Tibial nerve (tissue), 3 donors: Measurements from ENCODE around the gene WFDC12.

Source experiments
- CTCF ChIP-seq, 5 experiments: fragments of 200-600 bp in 3 of 5; fragments of 450-650 bp in 2 of 5; sonication (generic) in 3 of 5; IDR thresholded peaks; one replicate each; pipeline ENCODE4 v1.5.1; 2016 to 2019; ENCODE audit warnings: antibody characterized with exemption in 5 of 5, mild to moderate bottlenecking in 3 of 5, moderate library complexity in 2 of 5
- POLR2A ChIP-seq, 2 donors: fragments of 450-650 bp; IDR thresholded peaks; one replicate each; pipeline ENCODE4 v1.6.1; 2017; ENCODE audit warnings: antibody characterized with exemption in 2 of 2, mild to moderate bottlenecking in 2 of 2, moderate library complexity in 2 of 2

GRCh38 chr20:45085289-45085688, 39.0 kb downstream of the WFDC12 start:
- TF ChIP-seq CTCF (IDR thresholded peaks at IDR 0.05) (no peak), POLR2A (IDR thresholded peaks at IDR 0.05) (no peak)
